Breast epithelium (tissue), 4 donors: ENCODE data around the gene ARL5B. TPM values are rescaled to one million over a fixed set of nuclear protein-coding genes. Genes with fewer than 3 reads are reported as not detected.

ENCODE experiments used
- DNase-seq, 2 donors: peaks; one replicate each; pipeline ENCODE4 v3.0.0-alpha.2; 2019; ENCODE audit warnings: low spot score in 2 of 2
- H3K27ac ChIP-seq, 2 donors: fragments of 200-600 bp; sonication (generic) in 1 of 2; one replicate each; pipeline ENCODE4 v1.5.1; 2016 to 2019; ENCODE audit warnings: mild to moderate bottlenecking in 1 of 2
- H3K27me3 ChIP-seq, 2 donors: fragments of 200-600 bp; sonication (generic) in 1 of 2; one replicate each; pipeline versions ENCODE4 v1.5.1 to v1.6.0; 2017 to 2019; ENCODE audit warnings: control low read depth in 1 of 2, mild to moderate bottlenecking in 1 of 2
- H3K36me3 ChIP-seq: fragments of 200-600 bp; one replicate; pipeline ENCODE4 v1.5.1; 2019
- H3K4me1 ChIP-seq, 2 donors: fragments of 200-600 bp; sonication (generic); one replicate each; pipeline ENCODE4 v1.5.1; 2016 to 2019; ENCODE audit warnings: control low read depth in 1 of 2
- H3K4me3 ChIP-seq, 3 donors: fragments of 200-600 bp; sonication (generic); 1 replicate in 2 of 3; 2 replicates in 1 of 3; pipeline ENCODE4 v1.5.1; 2016 to 2019; ENCODE audit warnings: mild to moderate bottlenecking in 3 of 3, moderate library complexity in 2 of 3
- H3K9me3 ChIP-seq, 2 donors: fragments of 200-600 bp; sonication (generic) in 1 of 2; one replicate each; pipeline ENCODE4 v1.5.1; 2016 to 2019; ENCODE audit warnings: control low read depth in 1 of 2
- CTCF ChIP-seq, 3 donors: fragments of 450-650 bp; IDR thresholded peaks; one replicate each; pipeline ENCODE4 v1.5.1; 2016 to 2017; ENCODE audit warnings: antibody characterized with exemption in 3 of 3, mild to moderate bottlenecking in 3 of 3, moderate library complexity in 3 of 3
- POLR2A ChIP-seq: fragments of 450-650 bp; IDR thresholded peaks from one replicate; pipeline ENCODE4 v1.6.1; 2016; ENCODE audit warnings: antibody characterized with exemption, mild to moderate bottlenecking, moderate library complexity
- POLR2AphosphoS5 ChIP-seq, 3 donors: sonication (generic); formaldehyde crosslinking; IDR thresholded peaks; one replicate each; pipeline ENCODE4 v1.6.1; 2017; ENCODE audit warnings: antibody characterized with exemption in 3 of 3
- intact Hi-C: fragments of 100-400 bp; cut with DNase I; formaldehyde crosslinking; loops from one replicate; pipeline ENCODE4 v1.15.1; 2023; ENCODE audit warnings: low total_unique reads
- total RNA-seq, 3 donors: library from RNA; depleted of rRNA; stranded (reverse); fragments of >200 nt; gene quantifications; one replicate each; pipeline ENCODE4 v1.1.0, GENCODE V29; 2016

Gene ARL5B
- total RNA-seq, 3 donors from 2014 or later, result 7.8 to 23.6 (median 15.4) TPM

- intact Hi-C loops, result no loop called here
- peak; percentile 79 for TF ChIP-seq POLR2A
- TF ChIP-seq POLR2AphosphoS5 (IDR thresholded peaks at IDR 0.05), result peak; percentile 90 to 94 (median 93)
- peak in 2 of 3 donors; percentile 7 to 14 for TF ChIP-seq CTCF (IDR thresholded peaks at IDR 0.05)
- Histone ChIP-seq H3K27ac (peak within 1 kb of the TSS; percentile 96 to 97), H3K4me3 (peak within 1 kb of the TSS; percentile 59 to 84 (median 66)), H3K9me3 (no peaks in the 10 kb centered on the region), H3K36me3 (no peaks in the 10 kb centered on the region), H3K4me1 (no peaks in the 10 kb centered on the region), H3K27me3 (no peaks in the 10 kb centered on the region)
- peak; percentile 87 to 92 for DNase-seq
Observed at GRCh38 chr10:18651324-18652007, 7.8 kb upstream of the ARL5B start, which contains the start of gene NSUN6. NSUN6 (minus strand) TSS chr10:18651587; CDS start chr10:18651203, 384 bp downstream.

GRCh38 chr10:18653112-18653511 is 6.1 kb upstream of the ARL5B start:
- Histone ChIP-seq H3K9me3 (no peaks in the 10 kb centered on the region), H3K36me3 (no peaks in the 10 kb centered on the region), H3K4me3 (no peak overlapping the region), H3K27me3 (no peaks in the 10 kb centered on the region), H3K27ac (no peak overlapping the region), H3K4me1 (no peaks in the 10 kb centered on the region)
- no peak for DNase-seq
- TF ChIP-seq POLR2AphosphoS5 (IDR thresholded peaks at IDR 0.05) (no peak), CTCF (IDR thresholded peaks at IDR 0.05) (no peak), POLR2A (no peak)
- intact Hi-C loops, result no loop called here

- DNase-seq, result no peak
- Histone ChIP-seq H3K27ac (no peak overlapping the region), H3K4me1 (peaks cover 0 to 7% of the 10 kb centered on the region in 2 donors), H3K9me3 (no peaks in the 10 kb centered on the region), H3K36me3 (no peaks in the 10 kb centered on the region), H3K27me3 (no peaks in the 10 kb centered on the region), H3K4me3 (no peak overlapping the region)
- TF ChIP-seq POLR2AphosphoS5 (IDR thresholded peaks at IDR 0.05), result no peak
- intact Hi-C loops, result no loop called here
Observed at GRCh38 chr10:18656724-18657123, 2.5 kb upstream of the ARL5B start.

GRCh38 chr10:18658271-18659124 is 733 bp upstream of the ARL5B start:
- intact Hi-C loops, result no loop called here
- Histone ChIP-seq H3K4me1 (peaks cover 0 to 7% of the 10 kb centered on the region in 2 donors), H3K27ac (peak overlapping the region; percentile 98 to 99), H3K9me3 (no peaks in the 10 kb centered on the region), H3K4me3 (peak overlapping the region; percentile 87 to 95 (median 92)), H3K36me3 (no peaks in the 10 kb centered on the region), H3K27me3 (no peaks in the 10 kb centered on the region)
- no peak for DNase-seq
- no peak for TF ChIP-seq CTCF (IDR thresholded peaks at IDR 0.05)
- no peak for TF ChIP-seq POLR2A

GRCh38 chr10:18659819-18660535 is 746 bp downstream of the ARL5B start:
- H3K9me3 ChIP-seq, result no peaks in the 10 kb centered on the region
- peak in 1 of 2 donors; percentile 49 for DNase-seq
- peak overlapping the region; percentile 98 to 99 for H3K27ac ChIP-seq
- H3K4me3 ChIP-seq, result peak overlapping the region; percentile 87 to 95 (median 92)
- H3K4me1 ChIP-seq, result peaks cover 0 to 7% of the 10 kb centered on the region in 2 donors
- TF ChIP-seq CTCF (IDR thresholded peaks at IDR 0.05) (no peak), POLR2A (no peak), POLR2AphosphoS5 (IDR thresholded peaks at IDR 0.05) (no peak)
- H3K27me3 ChIP-seq, result no peaks in the 10 kb centered on the region
- H3K36me3 ChIP-seq, result no peaks in the 10 kb centered on the region
- intact Hi-C loops, result no loop called here
